Trophoblast cell (in vitro differentiated cells and primary cell): ENCODE data around the gene GMIP.
A peak's percentile ranks its signal among the peaks of the same experiment; 100 is the strongest.

Source experiments
- DNase-seq, 2 donors: peaks; one replicate each; pipeline ENCODE4 v3.0.0-alpha.2; 2016
- H2AFZ ChIP-seq: 2 replicates; pipeline ENCODE4 v1.6.1; 2013; ENCODE audit warnings: low read length, moderate library complexity, mild to moderate bottlenecking; ENCODE audit not compliant: insufficient read depth, poor library complexity
- H2AK5ac ChIP-seq: 2 replicates; pipeline ENCODE4 v1.6.1; 2013; ENCODE audit warnings: mild to moderate bottlenecking, low read length
- H2BK120ac ChIP-seq: 2 replicates; pipeline ENCODE4 v1.6.1; 2013; ENCODE audit warnings: low read length, mild to moderate bottlenecking, moderate library complexity; ENCODE audit not compliant: insufficient read depth, poor library complexity
- H2BK12ac ChIP-seq: 2 replicates; pipeline ENCODE4 v1.6.1; 2013; ENCODE audit warnings: mild to moderate bottlenecking, low read length, moderate library complexity
- H2BK5ac ChIP-seq: 2 replicates; pipeline ENCODE4 v1.6.1; 2013; ENCODE audit warnings: low read length, low read depth, moderate library complexity, mild to moderate bottlenecking; ENCODE audit not compliant: poor library complexity
- H3K14ac ChIP-seq: 2 replicates; pipeline ENCODE4 v1.6.1; 2013; ENCODE audit warnings: mild to moderate bottlenecking, low read length
- H3K18ac ChIP-seq: 2 replicates; pipeline ENCODE4 v1.6.1; 2013; ENCODE audit warnings: mild to moderate bottlenecking, low read length
- H3K23ac ChIP-seq: 2 replicates; pipeline ENCODE4 v1.6.1; 2013; ENCODE audit warnings: low read length
- H3K27ac ChIP-seq: 2 replicates; pipeline ENCODE4 v1.5.1; 2013; ENCODE audit warnings: low read depth, mild to moderate bottlenecking, inconsistent platforms, low read length, moderate library complexity
- H3K27me3 ChIP-seq: 2 replicates; pipeline ENCODE4 v1.6.1; 2013; ENCODE audit warnings: inconsistent platforms, mild to moderate bottlenecking, low read length, moderate library complexity; ENCODE audit not compliant: insufficient read depth
- H3K36me3 ChIP-seq, 2 experiments: 1 replicate in 1 of 2; 2 replicates in 1 of 2; pipeline ENCODE4 v1.6.1; 2013; ENCODE audit warnings: low read length in 2 of 2, mild to moderate bottlenecking in 2 of 2, moderate library complexity in 1 of 2; ENCODE audit not compliant: insufficient read depth in 2 of 2, control insufficient read depth in 1 of 2
- H3K4ac ChIP-seq: 2 replicates; pipeline ENCODE4 v1.6.1; 2013; ENCODE audit warnings: low read depth, mild to moderate bottlenecking, low read length, moderate library complexity
- H3K4me1 ChIP-seq, 2 experiments: 1 replicate in 1 of 2; 2 replicates in 1 of 2; pipeline ENCODE4 v1.6.1; 2013; ENCODE audit warnings: low read length in 2 of 2, mild to moderate bottlenecking in 2 of 2, moderate library complexity in 1 of 2; ENCODE audit not compliant: insufficient read depth in 2 of 2, control insufficient read depth in 1 of 2
- H3K4me2 ChIP-seq: 2 replicates; pipeline ENCODE4 v1.6.1; 2013; ENCODE audit warnings: inconsistent platforms, mild to moderate bottlenecking, low read length, moderate library complexity
- H3K4me3 ChIP-seq: 2 replicates; pipeline ENCODE4 v1.5.1; 2013; ENCODE audit warnings: mild to moderate bottlenecking, low read depth, low read length, inconsistent platforms
- H3K79me1 ChIP-seq: one replicate; pipeline ENCODE4 v1.6.1; 2013; ENCODE audit warnings: low read length
- H3K79me2 ChIP-seq: 2 replicates; pipeline ENCODE4 v1.6.1; 2013; ENCODE audit warnings: low read length, mild to moderate bottlenecking; ENCODE audit not compliant: control insufficient read depth, insufficient read depth, poor library complexity
- H3K9ac ChIP-seq: 2 replicates; pipeline ENCODE4 v1.6.1; 2013; ENCODE audit warnings: mild to moderate bottlenecking, low read length
- H3K9me3 ChIP-seq: 2 replicates; pipeline ENCODE4 v1.6.1; 2013; ENCODE audit warnings: low read depth, mild to moderate bottlenecking, control low read depth, inconsistent platforms, low read length; ENCODE audit not compliant: insufficient read depth
- H4K12ac ChIP-seq: 2 replicates; pipeline ENCODE4 v1.6.1; 2013; ENCODE audit warnings: low read depth, mild to moderate bottlenecking, low read length, moderate library complexity
- H4K8ac ChIP-seq: 2 replicates; pipeline ENCODE4 v1.6.1; 2013; ENCODE audit warnings: low read depth, mild to moderate bottlenecking, low read length, moderate library complexity
- H4K91ac ChIP-seq: one replicate; pipeline ENCODE4 v1.6.1; 2013; ENCODE audit warnings: low read depth, mild to moderate bottlenecking, low read length, moderate library complexity
- WGBS: extraction: QIAGEN DNeasy Blood & Tissue Kit; methylation state at CpG from one replicate; pipeline ENCODE4 v1.1.7; 2013; ENCODE audit warnings: missing lambda C conversion rate; ENCODE audit not compliant: insufficient read length, insufficient coverage; ENCODE audit errors: extremely low coverage; 5-methylcytosine and 5-hydroxymethylcytosine counted together

Gene GMIP

GRCh38 chr19:19636573-19637185, 6.8 kb downstream of the GMIP start:
- peaks cover 66 to 67% of the 10 kb centered on the region in 2 experiments for H3K36me3 ChIP-seq
- H3K4ac ChIP-seq: no peak overlapping the region
- H3K23ac ChIP-seq: no peak overlapping the region
- no peak overlapping the region for H2AK5ac ChIP-seq
- H2BK12ac ChIP-seq: no peak overlapping the region
- H3K9ac ChIP-seq: no peak overlapping the region
- no peaks in the 10 kb centered on the region for H3K4me1 ChIP-seq
- DNase-seq: no peak
- H3K27me3 ChIP-seq: no peaks in the 10 kb centered on the region
- no peak overlapping the region for H3K18ac ChIP-seq
- no peak overlapping the region for H2BK5ac ChIP-seq
- peak overlapping the region; percentile 46 for H3K4me3 ChIP-seq
- H2AFZ ChIP-seq: no peak overlapping the region
- no peak overlapping the region for H3K4me2 ChIP-seq
- no peak overlapping the region for H4K91ac ChIP-seq
- no peak overlapping the region for H2BK120ac ChIP-seq
- WGBS: no CpG with 5 or more reads among the region's 9 CpGs
- H3K79me2 ChIP-seq: no peaks in the 10 kb centered on the region
- H3K14ac ChIP-seq: no peak overlapping the region
- no peak overlapping the region for H4K12ac ChIP-seq
- H3K9me3 ChIP-seq: no peaks in the 10 kb centered on the region
- no peak overlapping the region for H4K8ac ChIP-seq
- H3K27ac ChIP-seq: no peak overlapping the region
- H3K79me1 ChIP-seq: no peaks in the 10 kb centered on the region

GRCh38 chr19:19635313-19635702, 8.1 kb downstream of the GMIP start:
- no peaks in the 10 kb centered on the region for H3K79me2 ChIP-seq
- H3K4me3 ChIP-seq: no peak overlapping the region
- no peak overlapping the region for H3K23ac ChIP-seq
- no peak overlapping the region for H3K9ac ChIP-seq
- H3K4me1 ChIP-seq: no peaks in the 10 kb centered on the region
- no peaks in the 10 kb centered on the region for H3K79me1 ChIP-seq
- H4K8ac ChIP-seq: no peak overlapping the region
- no peak overlapping the region for H2AFZ ChIP-seq
- no peak overlapping the region for H3K18ac ChIP-seq
- H3K14ac ChIP-seq: no peak overlapping the region
- no peak overlapping the region for H2BK120ac ChIP-seq
- H2BK5ac ChIP-seq: no peak overlapping the region
- H3K9me3 ChIP-seq: no peaks in the 10 kb centered on the region
- H4K91ac ChIP-seq: no peak overlapping the region
- no peaks in the 10 kb centered on the region for H3K27me3 ChIP-seq
- no peak overlapping the region for H2AK5ac ChIP-seq
- no peak overlapping the region for H3K27ac ChIP-seq
- no peak overlapping the region for H3K4me2 ChIP-seq
- WGBS: no CpG with 5 or more reads among the region's 14 CpGs
- H2BK12ac ChIP-seq: no peak overlapping the region
- DNase-seq: no peak
- no peak overlapping the region for H3K4ac ChIP-seq
- no peak overlapping the region for H4K12ac ChIP-seq
- H3K36me3 ChIP-seq: peaks cover 64 to 71% of the 10 kb centered on the region in 2 experiments

- WGBS: no CpG with 5 or more reads among the region's 36 CpGs
- Histone ChIP-seq H2BK12ac (no peak overlapping the region), H3K4me1 (no peaks in the 10 kb centered on the region), H2AK5ac (no peak overlapping the region), H3K27me3 (no peaks in the 10 kb centered on the region), H3K9me3 (no peaks in the 10 kb centered on the region), H3K4me3 (no peak overlapping the region), H4K12ac (no peak overlapping the region), H3K4ac (no peak overlapping the region), H3K4me2 (no peak overlapping the region), H3K14ac (no peak overlapping the region), H2BK120ac (no peak overlapping the region), H3K9ac (no peak overlapping the region), H4K8ac (no peak overlapping the region), H3K23ac (no peak overlapping the region), H3K36me3 (peaks cover 63 to 70% of the 10 kb centered on the region in 2 experiments), H3K18ac (no peak overlapping the region), H2BK5ac (no peak overlapping the region), H3K79me2 (no peaks in the 10 kb centered on the region), H2AFZ (no peak overlapping the region), H3K79me1 (no peaks in the 10 kb centered on the region), H3K27ac (no peak overlapping the region), H4K91ac (no peak overlapping the region)
- no peak for DNase-seq
Measured at GRCh38 chr19:19634516-19635312, 8.7 kb downstream of the GMIP start.

DNA sequence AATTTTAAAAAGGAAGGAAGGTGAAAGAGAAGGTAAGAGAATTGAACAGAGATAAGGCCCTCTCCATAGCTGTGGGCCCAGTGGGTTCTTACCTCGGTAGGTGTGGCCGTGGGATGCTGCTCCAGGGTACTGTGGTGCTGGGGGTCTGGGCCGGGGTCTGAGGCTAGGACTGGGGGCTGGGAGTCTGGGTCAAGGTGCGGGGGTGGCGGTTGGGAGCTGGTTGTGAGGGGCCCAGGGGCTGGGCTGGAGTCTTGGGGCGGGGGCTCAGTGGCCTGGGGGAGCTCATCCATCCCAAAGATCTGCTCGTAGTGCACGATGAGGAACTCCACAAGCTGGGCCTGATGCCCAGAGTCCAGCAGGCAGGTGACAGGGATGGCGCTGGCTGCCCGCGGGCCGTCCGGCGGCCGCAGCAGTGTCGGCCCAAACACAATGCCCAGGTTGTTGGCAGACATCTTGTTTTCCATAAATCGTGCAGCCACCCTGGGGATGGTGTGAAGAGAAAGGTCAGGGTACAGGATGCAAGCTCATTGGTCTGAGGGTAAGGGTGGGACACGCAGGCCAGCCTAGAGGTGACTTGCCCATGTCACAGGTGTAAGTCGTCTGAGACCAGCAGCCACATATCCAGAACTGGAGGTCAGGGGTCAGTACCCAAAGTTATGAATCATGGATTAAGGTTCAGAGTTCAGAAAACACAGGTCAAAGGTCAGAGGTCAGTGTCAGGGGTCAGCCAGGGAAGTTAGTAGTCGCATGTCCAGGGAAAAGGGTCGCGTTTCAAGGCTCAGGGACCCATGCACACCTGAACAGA, 9.5 kb downstream of the GMIP start:
- Histone ChIP-seq H3K4me1 (peaks cover 0 to under 1% of the 10 kb centered on the region in 2 experiments), H2BK12ac (no peak overlapping the region), H3K27ac (no peak overlapping the region), H3K27me3 (no peaks in the 10 kb centered on the region), H3K79me1 (peaks cover under 1% of the 10 kb centered on the region), H2BK120ac (no peak overlapping the region), H3K18ac (no peak overlapping the region), H3K9ac (no peak overlapping the region), H3K23ac (no peak overlapping the region), H3K14ac (no peak overlapping the region), H3K4me3 (no peak overlapping the region), H4K91ac (no peak overlapping the region), H3K4ac (no peak overlapping the region), H4K12ac (no peak overlapping the region), H4K8ac (no peak overlapping the region), H3K79me2 (no peaks in the 10 kb centered on the region), H2AK5ac (no peak overlapping the region), H2AFZ (no peak overlapping the region), H3K36me3 (peaks cover 60 to 74% of the 10 kb centered on the region in 2 experiments), H3K9me3 (no peaks in the 10 kb centered on the region), H3K4me2 (no peak overlapping the region), H2BK5ac (no peak overlapping the region)
- DNase-seq: no peak
- WGBS: no CpG with 5 or more reads among the region's 22 CpGs
